ENCODE measurements around the gene ATP2B2.

The ATP2B2 gene

GRCh38 chr3:10508619-10509260 is 3.4 kb upstream of the ATP2B2 start:
- H3K4me1 ChIP-seq (ENCODE audit: insufficient read depth, low read length): no peaks in the 10 kb centered on the region
- H3K27me3 ChIP-seq (ENCODE audit: insufficient read depth, low read length, poor library complexity): peaks cover 17% of the 10 kb centered on the region
- no peak for ATAC-seq (ENCODE audit: insufficient read depth, low read depth)
- no peak overlapping the region for H3K4me2 ChIP-seq (ENCODE audit: insufficient read depth, low read length)
- no peaks in the 10 kb centered on the region for H3K9me3 ChIP-seq (ENCODE audit: insufficient read depth, low read length, severe bottlenecking)
- H3K79me2 ChIP-seq (ENCODE audit: insufficient read depth, low read length): no peaks in the 10 kb centered on the region
- no peak overlapping the region for H3K9ac ChIP-seq (ENCODE audit: low read depth, low read length)
- no peak overlapping the region for H3K4me3 ChIP-seq (ENCODE audit: low read depth in 1 of 2, low read length in 2 of 2)
- H3K27ac ChIP-seq (ENCODE audit: low read length): no peak overlapping the region
- TF ChIP-seq CTCF (IDR thresholded peaks at IDR 0.05; ENCODE audit: borderline replicate concordance, extremely low read depth, low read length, poor library complexity, severe bottlenecking) (no peak), EZH2 (IDR thresholded peaks at IDR 0.05; ENCODE audit: borderline replicate concordance, low read depth, low read length, severe bottlenecking) (no peak)
- H4K20me1 ChIP-seq (ENCODE audit: insufficient read depth, low read length): peaks cover 3% of the 10 kb centered on the region
- no peak for DNase-seq
- no peaks in the 10 kb centered on the region for H3K36me3 ChIP-seq (ENCODE audit: insufficient read depth, low read length)
- no peak overlapping the region for H2AFZ ChIP-seq (ENCODE audit: low read depth, low read length)

GRCh38 chr3:10508235-10508618 is 2.8 kb upstream of the ATP2B2 start:
- no peak overlapping the region for H3K9ac ChIP-seq (ENCODE audit: low read depth, low read length)
- ATAC-seq (ENCODE audit: insufficient read depth, low read depth): no peak
- peaks cover 21% of the 10 kb centered on the region for H3K27me3 ChIP-seq (ENCODE audit: insufficient read depth, low read length, poor library complexity)

GRCh38 chr3:10507331-10507730 is 1.9 kb upstream of the ATP2B2 start:
- no peaks in the 10 kb centered on the region for H3K79me2 ChIP-seq (ENCODE audit: insufficient read depth, low read length)
- H2AFZ ChIP-seq (ENCODE audit: low read depth, low read length): no peak overlapping the region
- H3K4me1 ChIP-seq (ENCODE audit: insufficient read depth, low read length): no peaks in the 10 kb centered on the region
- H3K9me3 ChIP-seq (ENCODE audit: insufficient read depth, low read length, severe bottlenecking): no peaks in the 10 kb centered on the region
- no peak overlapping the region for H3K9ac ChIP-seq (ENCODE audit: low read depth, low read length)
- peaks cover 3% of the 10 kb centered on the region for H4K20me1 ChIP-seq (ENCODE audit: insufficient read depth, low read length)
- no peak for DNase-seq
- H3K4me3 ChIP-seq (ENCODE audit: low read depth in 1 of 2, low read length in 2 of 2): no peak overlapping the region
- H3K4me2 ChIP-seq (ENCODE audit: insufficient read depth, low read length): no peak overlapping the region
- peaks cover 25% of the 10 kb centered on the region for H3K27me3 ChIP-seq (ENCODE audit: insufficient read depth, low read length, poor library complexity)
- TF ChIP-seq EZH2 (IDR thresholded peaks at IDR 0.05; ENCODE audit: borderline replicate concordance, low read depth, low read length, severe bottlenecking) (no peak), CTCF (IDR thresholded peaks at IDR 0.05; ENCODE audit: borderline replicate concordance, extremely low read depth, low read length, poor library complexity, severe bottlenecking) (no peak)
- no peaks in the 10 kb centered on the region for H3K36me3 ChIP-seq (ENCODE audit: insufficient read depth, low read length)
- no peak overlapping the region for H3K27ac ChIP-seq (ENCODE audit: low read length)
- no peak for ATAC-seq (ENCODE audit: insufficient read depth, low read depth)

More at GRCh38 chr3:10508235-10508618, 2.8 kb upstream of the ATP2B2 start:
- Histone ChIP-seq H3K4me2 (ENCODE audit: insufficient read depth, low read length) (no peak overlapping the region), H3K4me3 (ENCODE audit: low read depth in 1 of 2, low read length in 2 of 2) (no peak overlapping the region), H3K9me3 (ENCODE audit: insufficient read depth, low read length, severe bottlenecking) (no peaks in the 10 kb centered on the region), H4K20me1 (ENCODE audit: insufficient read depth, low read length) (peaks cover 3% of the 10 kb centered on the region), H3K36me3 (ENCODE audit: insufficient read depth, low read length) (no peaks in the 10 kb centered on the region), H2AFZ (ENCODE audit: low read depth, low read length) (no peak overlapping the region), H3K27ac (ENCODE audit: low read length) (no peak overlapping the region), H3K4me1 (ENCODE audit: insufficient read depth, low read length) (no peaks in the 10 kb centered on the region), H3K79me2 (ENCODE audit: insufficient read depth, low read length) (no peaks in the 10 kb centered on the region)
- no peak for DNase-seq
- TF ChIP-seq EZH2 (IDR thresholded peaks at IDR 0.05; ENCODE audit: borderline replicate concordance, low read depth, low read length, severe bottlenecking): no peak
- TF ChIP-seq CTCF (IDR thresholded peaks at IDR 0.05; ENCODE audit: borderline replicate concordance, extremely low read depth, low read length, poor library complexity, severe bottlenecking): no peak
